Endothelial cell (in vitro differentiated cells): Measurements from ENCODE around the gene LILRA6. TPM values are rescaled to one million over a fixed set of nuclear protein-coding genes. Genes with fewer than 3 reads are reported as not detected.
"Not testable (repeated sequence)": the region's sequence is repeated elsewhere in the genome, so short reads cannot be mapped to it uniquely, and the experiment has no call there.

Experiments
- DNase-seq: peaks from one replicate; pipeline ENCODE4 v3.0.0; 2021; ENCODE audit warnings: low spot score
- H3K27ac Mint-ChIP-seq: one replicate; pipeline ENCODE4 v1.8.0; 2021; ENCODE audit warnings: mixed read lengths, inconsistent platforms; ENCODE audit not compliant: unreplicated experiment
- H3K27me3 Mint-ChIP-seq: one replicate; pipeline ENCODE4 v1.8.0; 2021; ENCODE audit warnings: mild to moderate bottlenecking, moderate library complexity, mixed read lengths, inconsistent platforms; ENCODE audit not compliant: unreplicated experiment
- H3K36me3 Mint-ChIP-seq: one replicate; pipeline ENCODE4 v1.8.0; 2021; ENCODE audit warnings: mild to moderate bottlenecking, low read depth, mixed read lengths, inconsistent platforms; ENCODE audit not compliant: unreplicated experiment
- H3K4me1 Mint-ChIP-seq: one replicate; pipeline ENCODE4 v1.8.0; 2021; ENCODE audit warnings: mild to moderate bottlenecking, mixed read lengths, inconsistent platforms; ENCODE audit not compliant: unreplicated experiment
- H3K4me3 Mint-ChIP-seq: one replicate; pipeline ENCODE4 v1.8.0; 2021; ENCODE audit warnings: mild to moderate bottlenecking, mixed read lengths, inconsistent platforms; ENCODE audit not compliant: unreplicated experiment
- H3K9me3 Mint-ChIP-seq: one replicate; pipeline ENCODE4 v1.8.0; 2021; ENCODE audit warnings: mixed read lengths, inconsistent platforms; ENCODE audit not compliant: unreplicated experiment
- total RNA-seq: library from RNA; stranded (reverse); fragmentation: NEBNext Ultra II Directional; extraction: Animal tissue kit (Norgen Biotek cat#: 25700); gene quantifications from one replicate; pipeline ENCODE4 v1.2.1, GENCODE V29; 2021; ENCODE audit not compliant: unreplicated experiment
- TF ChIP-seq, protein P1 (sequence below): fragments of 200-600 bp; sonication (generic); IDR thresholded peaks from one replicate; pipeline ENCODE4 v1.5.0; 2021; ENCODE audit warnings: antibody characterized with exemption; ENCODE audit not compliant: unreplicated experiment

LILRA6 gene
- total RNA-seq, 1 donor from 2014 or later: not detected

DNA sequence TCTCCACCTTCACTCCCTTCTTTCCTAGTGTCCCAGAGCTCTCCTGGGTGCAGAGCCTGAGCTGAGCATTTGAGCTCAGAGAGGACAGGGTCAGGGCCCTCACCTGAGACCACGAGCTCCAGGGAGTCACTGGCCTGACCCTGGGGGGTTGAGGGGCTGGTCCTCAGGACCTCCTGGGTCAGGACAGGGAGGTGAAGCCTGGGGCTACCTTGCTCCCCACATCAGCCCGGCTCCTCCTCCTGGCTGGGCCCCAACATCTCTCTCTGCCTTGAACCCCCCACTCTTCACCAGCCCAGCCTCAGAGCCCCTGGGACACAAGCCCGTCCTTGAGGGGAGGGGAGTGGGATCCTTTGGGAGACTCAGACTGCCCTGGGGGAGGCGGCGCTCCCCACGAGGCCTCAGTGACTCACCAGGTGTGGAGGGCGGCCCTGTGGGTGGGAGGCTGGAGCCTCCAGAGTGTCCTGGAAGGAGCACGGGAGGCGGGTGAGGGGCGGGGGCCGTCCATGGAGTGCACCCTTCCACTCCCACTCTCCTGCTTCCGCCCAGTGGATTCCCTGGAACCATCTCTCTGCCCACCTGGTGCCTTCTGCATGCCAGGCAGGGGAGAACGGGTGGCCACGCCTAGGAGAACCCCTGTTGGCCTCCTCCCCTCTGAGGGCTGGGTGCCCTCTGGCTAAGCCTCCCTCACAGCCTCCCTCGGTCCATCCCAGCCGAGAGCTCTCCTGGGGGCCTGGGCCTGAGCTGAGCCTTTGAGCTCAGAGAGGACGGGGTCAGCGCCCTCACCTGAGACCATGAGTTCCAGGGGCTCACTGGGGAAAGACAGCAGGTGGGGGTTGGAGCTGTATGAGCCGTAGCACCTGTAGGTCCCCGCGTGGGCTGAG, 2.9 kb downstream of the LILRA6 start:
- not testable (repeated sequence) for H3K27ac Mint-ChIP-seq, H3K4me3 Mint-ChIP-seq, H3K27me3 Mint-ChIP-seq, H3K36me3 Mint-ChIP-seq, H3K9me3 Mint-ChIP-seq, DNase-seq, H3K4me1 Mint-ChIP-seq

- peaks cover 6% of the 10 kb centered on the region for H3K27me3 Mint-ChIP-seq
- no peak overlapping the region for H3K27ac Mint-ChIP-seq
- TF ChIP-seq, protein P1, sequence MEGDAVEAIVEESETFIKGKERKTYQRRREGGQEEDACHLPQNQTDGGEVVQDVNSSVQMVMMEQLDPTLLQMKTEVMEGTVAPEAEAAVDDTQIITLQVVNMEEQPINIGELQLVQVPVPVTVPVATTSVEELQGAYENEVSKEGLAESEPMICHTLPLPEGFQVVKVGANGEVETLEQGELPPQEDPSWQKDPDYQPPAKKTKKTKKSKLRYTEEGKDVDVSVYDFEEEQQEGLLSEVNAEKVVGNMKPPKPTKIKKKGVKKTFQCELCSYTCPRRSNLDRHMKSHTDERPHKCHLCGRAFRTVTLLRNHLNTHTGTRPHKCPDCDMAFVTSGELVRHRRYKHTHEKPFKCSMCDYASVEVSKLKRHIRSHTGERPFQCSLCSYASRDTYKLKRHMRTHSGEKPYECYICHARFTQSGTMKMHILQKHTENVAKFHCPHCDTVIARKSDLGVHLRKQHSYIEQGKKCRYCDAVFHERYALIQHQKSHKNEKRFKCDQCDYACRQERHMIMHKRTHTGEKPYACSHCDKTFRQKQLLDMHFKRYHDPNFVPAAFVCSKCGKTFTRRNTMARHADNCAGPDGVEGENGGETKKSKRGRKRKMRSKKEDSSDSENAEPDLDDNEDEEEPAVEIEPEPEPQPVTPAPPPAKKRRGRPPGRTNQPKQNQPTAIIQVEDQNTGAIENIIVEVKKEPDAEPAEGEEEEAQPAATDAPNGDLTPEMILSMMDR: no peak
- no peaks in the 10 kb centered on the region for H3K4me1 Mint-ChIP-seq
- no peak for DNase-seq
- H3K4me3 Mint-ChIP-seq: no peak overlapping the region
- H3K36me3 Mint-ChIP-seq: peaks cover 9% of the 10 kb centered on the region
- no peaks in the 10 kb centered on the region for H3K9me3 Mint-ChIP-seq
Observed at GRCh38 chr19:54233941-54234340, 8.6 kb downstream of the LILRA6 start.

DNA sequence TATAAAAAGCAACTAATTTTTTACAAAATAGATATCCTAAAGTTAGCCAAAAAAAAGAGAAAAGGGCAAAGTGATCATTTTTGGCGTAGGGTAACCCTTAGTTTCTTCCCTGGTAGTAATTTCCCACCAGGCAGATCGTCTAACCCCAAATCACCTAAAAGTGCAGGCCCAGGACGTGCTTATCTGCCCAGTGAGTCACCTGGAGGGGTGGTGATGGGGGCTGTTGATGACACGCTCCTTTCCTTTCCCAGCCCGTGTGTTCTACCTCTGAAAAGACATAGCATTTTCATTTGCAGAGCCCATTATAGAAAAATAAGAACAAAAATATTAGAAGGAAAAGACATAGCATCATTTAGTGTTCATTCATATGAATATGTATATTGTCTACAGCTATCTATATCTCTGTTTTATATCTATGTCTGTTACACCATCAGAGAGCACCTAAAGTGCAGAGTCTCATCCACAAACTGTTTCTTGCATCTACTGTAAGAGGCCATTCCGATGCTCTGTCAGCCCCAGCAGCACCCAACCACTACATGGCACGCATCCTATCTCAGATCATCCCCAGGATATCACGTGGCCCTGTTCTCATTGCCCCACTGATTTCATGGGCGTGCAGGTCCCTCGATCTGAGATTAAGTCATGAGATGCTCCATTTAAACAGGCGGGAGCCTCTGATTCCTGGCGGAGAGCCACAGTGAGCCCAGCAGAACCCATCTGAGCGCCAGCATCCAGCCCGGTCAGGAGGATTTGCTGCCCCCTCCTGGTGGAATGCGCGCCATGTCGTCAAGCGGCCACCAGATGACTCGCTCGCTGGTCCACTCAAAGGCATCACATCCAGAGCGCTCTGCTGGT, 11.3 kb downstream of the LILRA6 start:
- H3K9me3 Mint-ChIP-seq: no peaks in the 10 kb centered on the region
- no peak overlapping the region for H3K27ac Mint-ChIP-seq
- H3K4me3 Mint-ChIP-seq: no peak overlapping the region
- TF ChIP-seq, protein P1: peak; percentile 92
- peaks cover 6% of the 10 kb centered on the region for H3K27me3 Mint-ChIP-seq
- peaks cover 9% of the 10 kb centered on the region for H3K36me3 Mint-ChIP-seq
- peak; percentile 94 for DNase-seq
- H3K4me1 Mint-ChIP-seq: no peaks in the 10 kb centered on the region

DNA sequence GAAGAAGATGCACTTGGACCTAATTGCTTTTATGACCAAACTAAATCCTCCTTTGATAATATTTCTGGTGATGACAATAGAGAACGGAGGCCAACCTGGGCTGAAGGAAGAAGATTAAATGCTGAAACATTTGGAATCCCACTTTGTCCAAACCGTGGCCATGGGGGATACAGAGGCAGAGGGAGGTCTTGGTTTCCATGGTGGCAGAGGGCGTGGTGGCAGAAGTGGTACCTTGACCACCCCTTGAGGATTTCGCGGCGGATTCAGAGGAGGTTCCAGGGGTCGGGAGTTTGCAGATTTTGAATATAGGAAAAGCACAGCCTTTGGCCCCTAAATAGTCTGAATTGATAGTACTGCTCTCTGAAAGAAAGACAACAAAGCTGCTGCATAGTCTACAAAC, 12.6 kb downstream of the LILRA6 start:
- Mint-ChIP-seq H3K4me1 (no peaks in the 10 kb centered on the region), H3K4me3 (no peak overlapping the region), H3K27ac (no peak overlapping the region), H3K9me3 (no peaks in the 10 kb centered on the region), H3K36me3 (peaks cover 9% of the 10 kb centered on the region), H3K27me3 (peaks cover 6% of the 10 kb centered on the region)
- DNase-seq: no peak
- TF ChIP-seq, protein P1: no peak

DNA sequence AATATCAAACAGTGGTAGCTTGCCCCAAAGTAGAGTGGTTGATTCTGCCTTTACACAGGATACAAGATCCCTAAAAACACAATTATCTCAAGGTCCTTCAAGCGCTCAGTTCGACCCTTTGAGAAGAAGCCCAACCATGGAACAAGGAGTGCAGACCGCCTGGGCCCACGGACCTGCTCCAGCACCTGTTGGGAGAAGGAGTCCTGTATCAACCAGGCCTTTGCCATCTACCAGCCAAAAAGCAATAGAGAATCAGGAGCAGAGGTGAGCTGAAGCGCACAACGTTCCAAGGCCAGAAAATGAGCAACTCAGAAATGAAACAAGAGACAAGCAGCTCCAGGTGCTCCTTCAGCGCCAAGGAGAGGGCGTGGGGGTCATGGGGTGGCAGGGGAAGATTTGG, 13.4 kb downstream of the LILRA6 start:
- TF ChIP-seq, protein P1: no peak
- H3K27me3 Mint-ChIP-seq: peaks cover 8% of the 10 kb centered on the region

GRCh38 chr19:54224619-54225018, 18.0 kb downstream of the LILRA6 start:
- H3K27ac Mint-ChIP-seq, H3K36me3 Mint-ChIP-seq, H3K9me3 Mint-ChIP-seq, H3K4me1 Mint-ChIP-seq, H3K4me3 Mint-ChIP-seq, DNase-seq, H3K27me3 Mint-ChIP-seq: not testable (repeated sequence)

More for the DNA sequence above, 13.4 kb downstream of the LILRA6 start:
- Mint-ChIP-seq H3K27ac (no peak overlapping the region), H3K4me3 (no peak overlapping the region), H3K9me3 (no peaks in the 10 kb centered on the region), H3K36me3 (no peaks in the 10 kb centered on the region), H3K4me1 (no peaks in the 10 kb centered on the region)
- no peak for DNase-seq

DNA sequence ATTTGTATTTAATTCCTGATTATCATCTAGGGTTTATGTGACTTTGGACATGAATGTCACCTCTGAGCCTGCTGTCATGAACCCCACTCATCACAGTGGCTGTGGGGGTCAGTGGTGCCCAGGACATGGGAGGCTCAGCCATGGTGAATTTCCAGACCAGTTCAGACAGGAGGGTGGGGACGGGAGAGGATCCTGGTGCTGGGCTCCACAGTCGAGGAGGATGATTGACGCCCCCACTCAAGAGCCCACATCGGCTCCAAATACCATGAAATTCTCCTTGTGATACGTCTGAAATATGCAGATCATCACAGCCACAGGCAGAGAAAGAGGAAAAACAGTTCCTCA, 18.7 kb downstream of the LILRA6 start:
- H3K27ac Mint-ChIP-seq, H3K9me3 Mint-ChIP-seq, H3K36me3 Mint-ChIP-seq, H3K27me3 Mint-ChIP-seq, H3K4me1 Mint-ChIP-seq, DNase-seq, H3K4me3 Mint-ChIP-seq: not testable (repeated sequence)

DNA sequence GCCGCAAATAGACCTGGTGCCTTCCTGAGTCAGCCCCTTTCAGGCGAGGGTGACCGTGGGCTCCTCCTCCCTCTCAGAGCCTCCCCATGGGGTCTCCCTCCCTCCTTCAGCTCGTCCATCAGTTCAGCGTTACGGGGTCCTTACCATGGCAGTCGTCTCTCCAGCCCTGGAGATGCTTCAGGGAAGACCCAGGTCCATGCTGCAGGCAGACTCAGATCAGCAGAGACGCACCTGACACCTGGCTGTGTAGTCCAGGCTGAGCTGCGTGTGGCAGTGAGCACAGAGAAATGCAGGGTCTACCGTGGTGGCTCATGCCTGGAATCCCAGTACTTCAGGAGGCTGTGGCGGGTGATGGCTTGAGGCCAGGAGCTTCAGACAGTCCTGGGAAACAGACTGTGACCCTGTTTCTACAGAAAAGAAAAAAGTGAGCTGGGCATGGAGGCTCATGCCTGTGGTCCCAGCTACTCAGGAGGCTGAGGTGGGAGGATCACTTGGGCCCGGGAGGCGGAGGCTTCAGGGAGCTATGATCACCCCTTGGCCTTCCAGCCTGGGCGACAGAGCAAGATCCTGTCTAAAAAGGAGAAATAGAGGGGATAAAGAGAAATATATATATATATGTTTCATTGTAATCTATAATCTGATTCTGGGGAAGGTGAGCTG, 19.2 kb downstream of the LILRA6 start:
- H3K27me3 Mint-ChIP-seq, H3K36me3 Mint-ChIP-seq, DNase-seq, H3K9me3 Mint-ChIP-seq, H3K4me3 Mint-ChIP-seq, H3K27ac Mint-ChIP-seq, H3K4me1 Mint-ChIP-seq: not testable (repeated sequence)
